ENCODE data around the gene TMEM72.
A peak's percentile ranks its signal among the peaks of the same experiment; 100 is the strongest.

Gene TMEM72

GRCh38 chr10:44956717-44957706 lies 45.9 kb downstream of the TMEM72 start:
- no peak for DNase-seq

DNA sequence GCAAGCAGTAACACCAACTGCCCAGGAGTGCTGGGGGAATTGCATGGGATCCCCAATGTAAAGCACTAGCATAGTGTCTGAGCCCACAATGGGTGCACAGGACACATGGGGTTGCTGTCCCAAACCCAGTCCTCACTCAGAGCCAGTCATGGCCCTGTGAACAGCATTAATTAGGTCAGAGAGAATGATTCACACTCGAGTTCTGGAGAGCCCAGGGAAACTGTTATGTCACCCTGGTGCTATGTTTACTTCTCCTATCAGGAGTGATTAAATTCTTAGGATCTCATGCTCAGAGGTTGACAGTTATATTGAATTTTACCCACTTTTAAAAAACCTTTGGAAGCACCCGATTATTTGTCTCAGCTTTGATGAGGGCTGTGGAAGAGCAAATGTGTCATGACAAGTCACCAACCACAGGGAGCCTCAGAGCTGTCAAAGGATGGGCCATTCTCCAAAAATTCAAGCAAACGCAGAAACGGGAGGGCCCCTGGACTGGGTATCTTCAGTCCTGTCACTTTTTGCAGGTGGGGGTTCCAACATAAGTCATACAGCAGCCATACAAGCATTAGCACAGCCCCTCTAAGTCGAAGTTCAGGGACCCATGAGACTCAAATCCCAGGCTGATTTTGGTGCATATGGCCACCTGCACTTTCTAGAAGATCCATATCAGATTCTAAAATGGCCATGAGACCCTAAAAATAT lies 47.2 kb downstream of the TMEM72 start:
- DNase-seq, result no peak

- DNase-seq, result no peak
Measured at GRCh38 chr10:44958898-44959246, 47.7 kb downstream of the TMEM72 start.

DNA sequence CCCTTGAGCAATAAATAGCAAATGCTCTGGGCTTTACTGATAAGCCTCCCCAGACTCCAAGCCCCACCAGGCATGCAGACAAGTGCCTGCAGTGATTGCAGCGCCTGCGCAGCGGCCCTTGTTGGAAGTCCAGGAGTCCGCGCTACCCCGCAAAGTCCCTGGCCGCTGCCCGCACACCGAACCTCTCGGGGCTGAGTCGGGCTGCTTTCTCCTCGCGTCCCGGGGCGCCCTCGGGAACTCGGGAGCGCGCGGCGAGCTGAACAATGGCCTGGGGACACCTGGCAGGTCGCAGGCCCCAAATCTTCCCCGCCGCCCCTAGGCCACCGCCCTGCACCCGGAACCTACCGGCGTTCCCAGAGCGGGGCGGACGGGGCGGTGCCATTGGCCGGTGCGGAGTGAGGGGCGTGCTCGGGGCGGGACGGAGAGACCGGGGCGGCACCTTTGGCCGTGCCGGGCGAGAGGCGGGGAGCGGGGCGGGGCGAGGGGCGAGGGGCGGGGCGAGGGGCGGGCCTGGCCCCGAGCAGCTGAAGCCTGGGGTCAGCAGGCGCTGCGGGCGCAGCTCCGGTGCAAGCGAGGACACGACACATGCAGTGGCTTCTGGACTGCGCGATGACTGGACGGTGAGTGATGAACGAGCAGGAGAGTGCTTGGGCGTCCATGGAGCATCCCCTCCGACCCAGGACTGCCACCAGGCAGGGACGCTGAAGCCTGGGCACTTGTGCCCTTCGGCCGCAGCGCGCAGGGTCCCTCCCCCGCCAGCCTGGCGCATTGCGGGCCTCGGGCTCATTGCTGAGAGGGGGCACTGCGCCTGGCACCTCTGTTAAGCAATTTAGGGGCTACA lies 48.3 kb downstream of the TMEM72 start, which contains the start of gene RASSF4:
TSS of gene RASSF4 (plus strand) at position 556 of the 841 bp plus-strand sequence. CDS start 10,401 bp downstream, outside the sequence.
- DNase-seq, result peak; percentile 76

DNA sequence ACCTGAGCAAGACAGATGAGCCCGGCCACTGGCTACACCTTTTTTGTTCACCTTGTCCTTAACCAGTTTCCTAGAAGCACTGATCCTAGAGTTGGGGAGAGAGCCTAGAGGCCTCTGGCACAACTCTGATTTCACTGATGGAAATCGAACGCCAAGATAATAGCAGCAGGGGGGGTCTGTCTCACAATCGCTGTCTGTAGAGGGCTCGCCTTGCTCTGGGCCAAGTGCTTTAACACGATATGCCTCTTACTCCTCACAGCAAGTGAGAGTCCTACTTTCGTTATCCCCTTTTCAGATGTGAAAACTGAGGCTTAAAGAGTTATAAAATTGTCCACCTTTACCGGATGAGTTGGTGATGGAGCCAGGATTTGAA lies 48.9 kb downstream of the TMEM72 start:
- no peak for DNase-seq

DNA sequence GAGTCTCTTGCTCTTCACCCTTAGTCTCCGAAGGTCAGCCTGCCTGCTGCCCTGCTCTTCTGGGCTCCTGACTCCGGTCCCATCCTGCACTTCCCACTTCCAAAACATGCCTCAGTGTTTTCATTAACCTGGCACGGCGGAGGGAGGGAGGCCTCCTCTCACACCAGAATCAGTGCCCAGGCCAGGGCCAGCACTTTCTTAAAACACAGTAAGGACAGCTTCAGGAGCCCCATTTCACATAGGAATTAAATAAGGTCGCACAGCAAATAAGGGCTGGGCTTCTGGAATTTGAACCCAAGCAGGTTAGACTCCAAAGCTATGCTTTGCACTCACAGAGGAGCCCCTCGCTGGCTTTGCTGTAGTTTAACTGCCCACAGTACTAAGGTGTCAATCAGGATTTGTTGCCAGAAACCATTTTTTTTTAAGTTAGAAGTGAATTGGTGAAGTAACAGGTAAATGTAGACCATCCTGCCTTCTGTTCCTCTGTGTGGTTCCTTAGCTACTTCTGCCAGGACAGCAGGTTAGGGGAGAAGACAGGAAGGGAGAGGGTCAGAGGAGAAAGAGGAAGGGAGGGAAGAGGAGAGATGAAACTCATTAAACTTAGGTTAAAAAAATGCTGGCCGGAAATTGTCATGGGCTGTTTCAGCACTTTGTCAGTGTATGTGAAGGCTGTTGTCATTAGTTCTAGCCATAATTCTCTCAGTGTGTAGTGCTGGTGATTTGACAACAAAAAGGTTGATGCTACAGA lies 49.5 kb downstream of the TMEM72 start:
- DNase-seq, result no peak

DNA sequence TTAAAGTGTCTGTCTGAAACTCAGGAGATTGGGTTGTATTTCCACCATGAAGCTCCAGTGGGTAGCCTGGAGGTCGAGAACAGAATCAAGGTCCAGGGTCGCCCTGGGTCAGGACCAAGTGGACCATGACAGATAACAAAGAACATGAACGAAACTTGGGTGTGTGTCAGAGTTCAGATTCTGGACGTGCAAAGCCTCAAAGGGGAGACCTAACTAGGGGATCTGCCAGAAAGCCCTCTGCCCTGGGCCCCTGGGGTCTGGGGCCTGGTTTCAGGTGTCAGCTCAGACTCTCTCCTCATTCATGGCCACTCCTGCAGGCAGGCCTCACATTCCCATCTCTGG lies 50.1 kb downstream of the TMEM72 start:
- DNase-seq, result no peak

GRCh38 chr10:44961931-44962750 lies 51.0 kb downstream of the TMEM72 start:
- DNase-seq, result no peak

DNA sequence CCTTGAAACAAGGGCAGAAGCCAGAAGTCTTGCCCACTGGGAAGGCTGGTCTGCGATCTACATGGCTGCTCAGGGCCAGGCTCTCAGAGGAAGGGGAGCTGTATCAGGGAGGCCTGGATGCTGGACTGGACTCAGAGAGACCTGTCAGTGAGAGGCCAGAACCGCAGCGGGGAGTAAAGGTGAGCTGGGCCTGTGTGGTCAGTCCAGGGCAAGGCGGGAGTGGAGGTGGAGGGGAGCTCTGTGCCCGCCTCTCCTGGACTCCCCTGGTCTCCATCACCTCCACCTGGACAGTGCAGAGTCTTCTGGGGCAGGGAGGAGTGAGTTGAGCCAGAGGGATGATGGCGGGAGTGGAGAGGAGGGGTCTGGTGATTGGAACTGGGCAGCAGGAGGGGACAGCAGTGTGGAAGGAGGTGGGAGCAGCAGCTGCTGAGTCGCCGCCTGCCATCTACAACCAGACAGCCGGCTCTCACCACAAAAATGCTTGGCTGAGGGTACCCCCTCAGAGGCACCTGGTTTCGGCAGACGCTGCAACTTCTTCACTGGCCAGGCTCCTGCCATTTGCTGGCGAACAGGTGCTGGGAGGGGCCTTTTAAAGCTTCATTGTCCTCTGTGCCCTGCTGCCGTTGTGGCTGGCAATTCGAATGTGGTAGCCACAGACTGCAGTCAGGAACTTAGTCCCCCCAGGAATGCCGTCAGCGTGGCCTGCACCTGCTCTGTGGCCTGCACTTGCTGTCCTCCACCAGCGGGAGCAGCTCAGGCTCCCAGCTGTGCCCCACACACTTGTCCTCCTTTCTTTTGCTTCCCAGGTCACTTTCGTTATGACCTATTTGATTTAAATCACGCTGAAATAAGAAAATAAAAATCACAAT lies 52.0 kb downstream of the TMEM72 start:
- DNase-seq, result no peak

DNA sequence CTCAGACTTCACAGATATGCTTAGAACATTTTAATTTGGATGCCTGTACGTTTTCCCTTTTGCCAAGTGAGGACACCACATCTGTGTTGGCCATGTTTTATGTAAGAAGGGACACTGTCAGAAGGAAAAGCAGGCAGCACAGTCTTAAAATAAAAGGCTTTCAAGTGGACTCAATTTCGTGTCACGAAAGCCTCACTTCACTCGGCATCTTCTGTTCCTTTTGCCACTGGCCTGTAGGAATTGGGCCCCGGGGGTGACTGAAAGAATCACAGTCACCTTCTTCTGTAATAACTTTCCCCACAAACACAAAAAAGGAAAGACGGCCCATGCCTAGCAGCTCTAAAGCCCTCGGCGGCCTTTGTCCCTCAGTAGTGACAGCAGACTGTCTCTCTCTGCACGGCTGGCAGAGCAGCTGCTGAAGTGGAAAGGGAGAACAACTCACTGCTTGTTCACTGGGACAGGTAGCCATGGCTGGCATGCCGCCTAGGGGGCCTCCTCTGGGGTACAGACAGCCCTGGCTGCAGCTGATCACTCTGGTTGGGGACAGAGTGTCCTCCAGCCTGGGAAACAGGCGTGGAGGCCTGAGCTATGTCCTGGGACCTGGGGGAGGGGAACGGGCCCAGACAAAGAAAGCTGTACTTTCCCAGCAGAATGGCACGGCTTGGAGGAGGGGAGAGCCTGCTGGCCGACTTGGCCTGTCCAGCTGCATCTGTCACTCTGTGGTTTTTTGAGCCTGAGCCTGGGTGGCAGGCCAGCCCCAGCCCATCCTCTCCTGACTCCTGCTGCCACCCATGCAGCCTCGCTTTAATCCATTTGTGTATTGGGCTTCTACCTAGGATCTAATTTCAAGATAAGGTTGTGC lies 52.9 kb downstream of the TMEM72 start:
- no peak for DNase-seq

- no peak for DNase-seq
Measured at GRCh38 chr10:44965104-44965503, 54.0 kb downstream of the TMEM72 start.

DNA sequence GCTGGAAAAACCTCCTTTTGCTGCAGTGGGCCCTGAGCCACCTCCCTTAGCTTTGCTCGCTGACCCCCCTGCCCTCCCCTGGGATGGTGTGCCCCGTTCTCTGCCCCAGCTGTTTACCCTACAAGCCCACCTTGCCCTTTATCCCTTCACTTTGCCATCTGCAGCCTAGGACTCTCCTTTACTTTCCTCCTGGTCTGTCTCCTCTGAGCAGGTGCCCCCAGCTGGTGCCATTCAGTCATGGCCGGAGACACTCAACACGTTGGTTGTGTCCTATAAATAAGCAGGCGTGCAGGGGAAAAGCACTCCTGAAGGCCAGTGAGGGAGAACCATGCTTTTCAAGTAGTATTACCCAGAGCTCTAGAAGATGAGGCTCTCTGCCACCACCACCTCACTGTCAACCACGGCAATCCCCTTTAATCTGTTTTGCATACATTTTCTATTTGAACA lies 54.5 kb downstream of the TMEM72 start:
- no peak for DNase-seq

DNA sequence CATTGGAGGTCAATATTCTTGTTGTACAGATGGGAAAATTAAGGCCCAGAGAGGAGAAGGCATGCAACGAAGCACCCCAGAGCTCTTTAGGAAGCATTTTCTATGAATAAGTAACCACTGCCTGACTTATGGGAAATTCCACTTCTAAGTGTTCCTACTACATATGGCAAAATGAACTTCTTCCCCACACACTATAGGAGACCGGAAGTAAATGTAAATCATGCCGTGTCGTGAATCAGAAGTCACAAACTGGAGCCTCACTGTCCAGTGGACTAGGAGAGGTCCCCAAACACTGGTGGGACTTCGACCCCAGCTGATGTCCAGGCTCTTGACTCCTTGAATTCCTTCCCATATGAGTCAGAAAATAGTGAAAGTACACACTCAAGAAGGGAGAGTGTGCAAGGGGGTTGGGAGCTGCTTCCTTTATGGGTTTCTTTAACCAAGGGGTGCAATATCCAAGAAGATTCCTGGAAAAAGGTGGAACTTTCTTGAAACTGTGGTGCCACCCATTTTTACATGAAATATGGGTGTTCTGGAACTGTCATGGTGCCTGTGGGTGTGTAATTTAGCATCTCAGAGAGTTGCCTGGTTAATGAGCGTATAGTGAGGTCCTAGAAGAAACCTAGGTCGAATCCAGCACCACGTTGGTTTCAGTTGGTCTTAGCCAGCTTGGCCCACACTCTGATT lies 55.1 kb downstream of the TMEM72 start:
- DNase-seq, result peak; percentile 19

DNA sequence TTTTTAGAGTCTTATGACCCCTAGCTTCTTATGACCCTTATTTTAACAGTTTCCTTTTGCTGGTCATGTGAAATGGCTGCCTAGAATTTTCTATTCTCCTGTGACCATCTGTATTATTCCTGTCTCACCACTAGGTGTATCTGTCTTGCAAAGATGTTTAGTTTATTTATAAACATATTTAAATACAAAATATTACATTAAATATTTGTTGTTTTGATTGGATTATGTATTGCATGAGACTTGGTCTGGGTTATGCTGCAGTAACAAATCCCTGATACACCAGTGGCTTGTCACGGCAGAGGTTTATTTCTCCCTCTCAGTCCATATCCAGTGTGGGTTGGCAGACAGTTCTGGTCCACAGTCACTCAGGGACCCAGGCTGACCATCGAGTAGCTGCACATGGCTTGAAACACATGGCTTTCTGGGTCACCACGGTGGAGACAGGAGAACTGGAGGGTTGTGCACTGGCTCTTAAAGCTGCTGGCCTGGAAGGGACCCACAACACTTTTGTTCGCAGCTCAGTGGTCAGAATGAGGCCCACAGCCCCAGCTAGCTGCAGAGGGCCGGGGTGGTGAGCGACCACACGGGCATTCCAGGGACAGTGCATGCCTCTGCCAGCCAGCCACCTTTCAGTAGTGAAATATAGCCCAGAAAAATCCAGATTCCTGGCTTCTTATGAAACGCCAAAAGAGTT lies 55.8 kb downstream of the TMEM72 start:
- DNase-seq, result no peak

GRCh38 chr10:44967616-44968015 lies 56.5 kb downstream of the TMEM72 start:
- DNase-seq, result no peak

- no peak for DNase-seq
Measured at GRCh38 chr10:44968091-44968490, 57.0 kb downstream of the TMEM72 start.

GRCh38 chr10:44968500-44969400 lies 57.6 kb downstream of the TMEM72 start:
- DNase-seq, result no peak
